Sciatic nerve (tissue), 2 donors: ENCODE measurements around the gene CYP26B1. TPM values are rescaled to one million over a fixed set of nuclear protein-coding genes. Genes with fewer than 3 reads are reported as not detected.

Source experiments
- ATAC-seq: fragments of 200-7000 bp; cut with Tn5 transposase; one replicate; pipeline ENCODE4 v1.9.1; 2020; ENCODE audit warnings: mild to moderate bottlenecking, moderate library complexity
- DNase-seq: peaks from one replicate; pipeline ENCODE4 v3.0.0-alpha.2; 2020; ENCODE audit warnings: low spot score
- intact Hi-C: fragments of 100-400 bp; cut with DNase I; formaldehyde crosslinking; loops from one replicate; pipeline ENCODE4 v1.14.2; 2022
- total RNA-seq: library from RNA; stranded (reverse); fragmentation: NEBNext Ultra II Directional; extraction: Animal tissue kit (Norgen Biotek cat#: 25700); gene quantifications from one replicate; pipeline ENCODE4 v1.2.1, GENCODE V29; 2021
- donor health status: DM: no; HTN: no; CAD: no.
- donor health status: DM: no; HTN: no; CAD: no.

Gene CYP26B1
- total RNA-seq, 1 donor from 2014 or later: 12.7 TPM

DNA sequence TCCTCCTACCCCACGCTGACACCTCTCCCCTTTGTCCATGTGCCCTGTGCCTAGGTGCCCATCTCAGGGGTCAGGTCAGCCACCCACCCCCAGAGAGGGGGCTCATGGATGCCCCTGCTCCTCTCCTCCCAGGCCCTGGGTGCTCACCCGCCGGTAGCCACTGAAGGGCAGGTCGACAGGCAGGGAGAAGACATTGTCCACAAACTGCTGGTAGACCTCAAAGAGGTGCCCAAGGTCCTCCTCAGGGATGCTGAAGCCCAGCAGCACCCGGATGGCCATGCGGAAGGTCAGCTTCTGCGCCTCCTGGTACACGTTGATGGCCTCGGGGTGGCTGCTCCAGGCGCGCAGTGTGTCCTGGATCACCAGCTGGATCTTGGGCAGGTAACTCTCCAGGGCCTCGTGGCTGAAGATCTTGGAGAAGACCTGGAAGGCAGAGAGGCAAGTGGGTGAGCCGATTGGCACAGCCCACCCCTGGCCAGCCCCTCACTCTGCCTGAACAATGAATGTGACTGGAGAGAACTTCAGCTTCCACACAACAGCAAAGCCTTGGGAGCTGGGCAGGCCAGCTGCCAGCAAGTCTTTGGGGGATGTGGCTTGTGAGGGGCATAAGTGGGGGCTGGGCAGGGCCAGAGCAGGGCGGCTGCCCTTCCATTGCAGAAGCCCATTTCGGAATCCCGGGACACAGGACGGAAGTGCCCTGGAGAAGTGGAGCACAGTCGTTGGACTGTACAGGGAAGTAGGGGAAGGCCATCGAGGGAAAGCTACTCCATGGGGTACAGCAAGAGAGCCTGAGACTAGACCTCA, 12.5 kb downstream of the CYP26B1 start:
- intact Hi-C loops: loop anchor here (10.0 kb wide), 1 partner anchor 200 kb away; no protein-coding TSS in a partner anchor
- DNase-seq (peak; percentile 45), ATAC-seq (no peak)

DNA sequence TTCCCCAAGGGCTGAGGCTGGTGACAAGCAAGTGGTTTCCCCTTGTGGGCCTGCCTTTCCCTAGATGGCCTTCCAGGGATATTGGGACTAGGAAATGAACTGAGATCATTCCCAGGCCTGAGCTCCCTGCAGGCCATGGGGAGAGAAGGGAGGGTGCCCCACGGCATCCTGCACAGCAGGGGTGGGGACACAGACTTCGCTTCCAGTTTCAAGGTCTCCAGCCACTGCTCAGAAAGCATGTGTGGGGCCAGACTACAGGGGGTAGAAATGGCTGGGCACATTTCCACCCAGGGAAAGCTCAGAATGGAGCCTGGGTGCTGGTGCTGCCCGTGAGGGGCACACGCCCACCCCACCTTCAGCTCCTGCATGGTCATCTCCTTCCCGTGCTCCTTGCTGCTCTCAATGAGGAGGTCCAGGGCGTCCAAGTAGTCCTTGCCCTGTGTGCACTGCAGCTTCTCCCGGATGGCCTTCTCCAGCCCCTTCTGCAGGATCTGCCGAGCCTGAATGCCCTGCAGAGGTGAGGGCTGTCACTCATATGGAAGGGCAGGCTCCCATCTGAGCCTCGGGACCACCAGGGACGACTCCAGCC, 13.2 kb downstream of the CYP26B1 start:
- ATAC-seq (no peak), DNase-seq (no peak)
- intact Hi-C loops: loop anchor here (10.0 kb wide), 1 partner anchor 200 kb away; no protein-coding TSS in a partner anchor

DNA sequence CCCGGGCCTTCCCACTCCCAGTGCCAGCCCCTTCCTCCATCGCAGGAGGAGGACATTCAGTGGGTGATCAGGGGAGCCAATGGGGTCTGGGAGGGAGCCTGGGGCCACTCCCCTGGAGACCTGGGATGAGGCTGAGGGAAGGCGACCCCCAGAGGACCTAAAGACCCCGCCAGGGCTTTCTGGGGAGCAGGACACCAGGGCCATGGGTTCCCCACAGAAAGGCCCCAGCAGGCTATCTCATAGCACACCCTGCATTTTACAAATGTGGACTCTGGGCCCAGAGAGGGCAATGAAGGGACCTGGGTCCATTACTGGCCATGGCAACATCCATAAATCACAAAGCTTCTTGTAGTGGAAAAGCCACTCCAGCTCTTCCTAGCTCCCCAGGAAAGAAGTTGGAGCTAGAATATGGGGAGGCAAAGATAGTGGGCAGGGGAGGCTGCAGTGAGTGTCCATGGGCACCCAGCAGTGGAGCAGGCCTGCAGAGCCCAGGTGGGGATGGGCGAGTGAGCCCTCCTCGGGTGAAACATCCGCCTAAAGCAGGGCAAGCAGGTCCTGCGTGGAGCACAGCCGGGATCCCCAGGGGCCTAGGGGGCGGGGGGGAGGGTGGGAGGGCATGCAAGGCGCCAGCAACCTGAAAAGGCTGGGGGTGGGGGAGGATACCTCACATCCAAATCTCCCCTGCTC, 13.8 kb downstream of the CYP26B1 start:
- intact Hi-C loops: loop anchor here (10.0 kb wide), 1 partner anchor 199 kb away; no protein-coding TSS in a partner anchor
- peak; percentile 31 for DNase-seq
- ATAC-seq: no peak

GRCh38 chr2:72132981-72133720, 14.5 kb downstream of the CYP26B1 start:
- peak; percentile 48 for DNase-seq
- ATAC-seq: no peak

DNA sequence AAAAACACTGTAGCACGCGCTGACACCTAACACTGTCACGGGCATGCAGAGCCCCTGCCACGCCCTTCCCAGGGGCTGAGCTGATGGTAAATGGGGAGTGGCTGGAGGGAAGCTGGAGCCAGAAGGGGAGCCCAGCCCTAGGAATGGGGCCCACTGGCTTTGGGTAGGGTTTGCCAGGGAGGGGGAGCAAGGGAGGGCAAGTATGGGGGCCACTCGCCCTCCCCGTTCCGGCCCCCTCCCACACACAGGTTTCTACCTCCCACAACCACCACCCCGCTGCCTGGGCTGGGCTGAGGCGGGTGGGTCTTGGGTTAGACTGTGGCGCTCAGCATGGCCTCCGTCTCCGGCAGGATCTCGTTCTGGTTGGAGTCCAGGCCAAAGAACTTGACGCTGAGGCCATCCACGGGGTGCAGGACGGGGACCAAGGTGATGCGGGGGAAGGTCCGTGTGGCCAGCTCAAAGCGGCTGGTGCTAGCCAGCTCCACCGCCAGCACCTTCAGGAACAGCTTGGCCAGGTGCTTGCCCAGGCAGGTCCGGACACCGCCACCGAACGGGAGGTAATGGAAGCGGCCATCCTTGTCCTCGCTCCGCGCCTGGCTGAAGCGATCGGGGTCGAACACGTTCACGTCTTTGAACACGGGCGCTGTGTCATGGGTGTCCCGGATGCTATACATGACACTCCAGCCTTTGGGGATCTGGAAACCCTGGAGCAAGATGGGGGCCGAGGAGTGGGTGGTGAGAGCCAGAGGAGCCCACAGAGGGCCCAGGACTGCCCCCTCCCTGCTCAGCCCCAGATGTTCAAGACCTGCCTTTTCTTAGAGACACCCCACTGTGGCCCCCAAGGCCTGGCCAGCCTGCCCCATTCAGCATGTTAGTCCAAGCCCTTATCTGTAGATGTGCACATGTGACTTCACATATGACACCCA, 15.5 kb downstream of the CYP26B1 start:
- DNase-seq: peak; percentile 50
- ATAC-seq: no peak
- intact Hi-C loops: loop anchor here (10.0 kb wide), 1 partner anchor 197 kb away; no protein-coding TSS in a partner anchor

More at GRCh38 chr2:72132981-72133720, 14.5 kb downstream of the CYP26B1 start:
- intact Hi-C loops: loop anchor here (10.0 kb wide), 1 partner anchor 198 kb away; no protein-coding TSS in a partner anchor

DNA sequence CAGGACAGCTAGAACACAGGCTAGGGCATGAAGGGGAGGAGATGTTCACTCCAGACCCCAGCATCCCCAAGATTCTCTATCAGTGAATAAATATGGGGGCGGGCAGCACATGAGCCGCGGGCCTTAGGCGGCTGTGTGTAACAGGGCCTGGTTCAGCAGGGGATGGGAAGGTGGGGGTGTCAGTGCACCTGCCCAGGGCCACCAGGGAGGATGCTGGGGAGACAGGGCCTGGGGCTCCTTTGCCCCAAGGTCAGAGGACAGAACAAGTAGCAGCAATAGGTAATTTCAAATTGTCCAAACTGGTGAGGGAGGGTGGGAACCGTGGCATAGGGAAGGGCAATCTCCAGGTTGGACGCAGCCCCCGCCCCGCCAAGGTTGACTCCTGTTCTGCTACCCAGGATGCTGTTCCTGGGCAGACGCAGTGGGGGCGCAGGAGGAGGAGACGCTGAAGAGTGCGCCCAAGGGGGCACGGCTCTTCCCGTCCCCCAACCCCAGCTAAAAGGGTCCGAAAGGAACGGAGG, 16.2 kb downstream of the CYP26B1 start:
- DNase-seq (peak; percentile 56), ATAC-seq (no peak)
- intact Hi-C loops: loop anchor here (10.0 kb wide), 1 partner anchor 197 kb away; no protein-coding TSS in a partner anchor

GRCh38 chr2:72130659-72131360, 16.9 kb downstream of the CYP26B1 start:
- DNase-seq (peak; percentile 49), ATAC-seq (no peak)
- intact Hi-C loops: loop anchor here (10.0 kb wide), 1 partner anchor 196 kb away; no protein-coding TSS in a partner anchor

GRCh38 chr2:72129681-72130340, 17.9 kb downstream of the CYP26B1 start:
- intact Hi-C loops: loop anchor here (10.0 kb wide), 1 partner anchor 195 kb away; no protein-coding TSS in a partner anchor
- peak; percentile 65 for ATAC-seq
- peak; percentile 52 for DNase-seq

- DNase-seq: peak; percentile 34
- intact Hi-C loops: no loop called here
Measured at GRCh38 chr2:72128843-72129227, 18.8 kb downstream of the CYP26B1 start.

DNA sequence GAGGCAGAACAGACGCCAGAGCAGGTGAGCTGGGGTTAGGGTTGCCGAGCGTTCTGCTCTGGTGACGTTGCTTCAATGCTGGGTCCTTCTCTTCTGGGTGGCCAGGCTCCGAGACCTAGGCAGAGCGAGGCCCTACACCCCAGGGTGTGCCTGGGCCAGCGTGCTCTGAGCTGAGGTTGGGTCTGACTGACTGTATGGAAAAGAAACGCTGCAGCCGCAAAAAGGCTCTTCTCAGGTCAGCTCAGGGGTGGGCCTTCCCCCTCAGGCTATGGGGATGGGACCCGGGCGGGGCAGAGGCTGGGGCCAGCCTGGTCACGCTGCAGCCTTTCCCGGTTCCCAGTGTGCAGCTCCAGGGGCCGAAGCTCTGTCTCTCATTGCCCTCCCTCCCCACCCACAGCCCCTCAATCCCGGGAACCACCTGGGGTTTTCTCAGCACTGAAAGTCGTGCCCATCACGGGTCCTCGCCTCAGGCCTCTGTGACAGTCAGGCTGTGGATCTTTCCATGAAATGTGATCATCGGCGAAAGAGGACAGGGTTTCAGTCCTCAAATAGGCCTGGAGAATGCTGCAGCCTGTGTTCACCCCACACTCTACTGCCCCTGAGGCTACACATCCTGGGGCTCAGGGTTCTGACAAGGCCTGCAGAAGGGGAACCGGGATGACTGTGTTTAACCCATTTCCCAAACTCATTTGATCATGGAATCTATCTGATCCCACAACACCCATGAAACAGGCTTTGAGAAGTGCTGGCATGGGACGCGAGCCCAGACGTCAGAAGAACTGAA, 19.4 kb downstream of the CYP26B1 start:
- ATAC-seq: no peak
- intact Hi-C loops: no loop called here
- DNase-seq: peak; percentile 28

More at GRCh38 chr2:72128843-72129227, 18.8 kb downstream of the CYP26B1 start:
- no peak for ATAC-seq

GRCh38 chr2:72127401-72128058, 20.1 kb downstream of the CYP26B1 start:
- intact Hi-C loops: no loop called here
- peak; percentile 38 for DNase-seq
- ATAC-seq: no peak

GRCh38 chr2:72126186-72127100, 21.2 kb downstream of the CYP26B1 start:
- intact Hi-C loops: no loop called here
- peak; percentile 25 for DNase-seq
- ATAC-seq: no peak

GRCh38 chr2:72124376-72124775, 23.3 kb downstream of the CYP26B1 start:
- intact Hi-C loops: no loop called here
- DNase-seq: no peak

DNA sequence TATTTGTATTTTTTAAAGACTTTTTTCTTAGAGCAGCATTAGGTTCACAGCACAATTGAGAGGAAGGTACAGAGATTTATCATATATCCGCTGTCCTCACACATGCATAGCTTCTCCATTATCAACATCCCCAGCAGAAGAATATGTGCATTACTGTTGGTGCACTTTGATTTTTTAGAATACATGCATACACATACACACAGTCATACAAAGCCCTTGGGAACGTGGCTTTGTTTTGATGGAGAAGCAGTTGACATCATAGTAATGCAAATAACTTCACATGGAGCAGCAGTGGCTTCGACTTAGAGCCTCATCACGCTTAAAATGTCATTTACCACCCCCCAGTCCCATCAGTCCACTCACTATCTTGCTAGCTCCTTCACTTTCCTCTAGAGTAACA, 26.5 kb downstream of the CYP26B1 start:
- DNase-seq: no peak
- ATAC-seq: no peak
- intact Hi-C loops: no loop called here

More at GRCh38 chr2:72124376-72124775, 23.3 kb downstream of the CYP26B1 start:
- ATAC-seq: no peak
